M059J (cell line): ENCODE measurements around the gene IGFBP5. TPM values are rescaled to one million over a fixed set of nuclear protein-coding genes. Genes with fewer than 3 reads are reported as not detected.

Experiments
- DNase-seq: peaks from one replicate; pipeline ENCODE4 v3.0.0-alpha.2; 2012; ENCODE audit warnings: low read depth
- total RNA-seq: library from RNA; depleted of rRNA; stranded (reverse); fragments of >200 nt; shearing (Covaris generic); gene quantifications from 2 replicates; pipeline ENCODE4 v1.2.3, GENCODE V29; 2014

IGFBP5 gene
- total RNA-seq, 1 experiment from 2014 or later: 1,398 TPM

DNA sequence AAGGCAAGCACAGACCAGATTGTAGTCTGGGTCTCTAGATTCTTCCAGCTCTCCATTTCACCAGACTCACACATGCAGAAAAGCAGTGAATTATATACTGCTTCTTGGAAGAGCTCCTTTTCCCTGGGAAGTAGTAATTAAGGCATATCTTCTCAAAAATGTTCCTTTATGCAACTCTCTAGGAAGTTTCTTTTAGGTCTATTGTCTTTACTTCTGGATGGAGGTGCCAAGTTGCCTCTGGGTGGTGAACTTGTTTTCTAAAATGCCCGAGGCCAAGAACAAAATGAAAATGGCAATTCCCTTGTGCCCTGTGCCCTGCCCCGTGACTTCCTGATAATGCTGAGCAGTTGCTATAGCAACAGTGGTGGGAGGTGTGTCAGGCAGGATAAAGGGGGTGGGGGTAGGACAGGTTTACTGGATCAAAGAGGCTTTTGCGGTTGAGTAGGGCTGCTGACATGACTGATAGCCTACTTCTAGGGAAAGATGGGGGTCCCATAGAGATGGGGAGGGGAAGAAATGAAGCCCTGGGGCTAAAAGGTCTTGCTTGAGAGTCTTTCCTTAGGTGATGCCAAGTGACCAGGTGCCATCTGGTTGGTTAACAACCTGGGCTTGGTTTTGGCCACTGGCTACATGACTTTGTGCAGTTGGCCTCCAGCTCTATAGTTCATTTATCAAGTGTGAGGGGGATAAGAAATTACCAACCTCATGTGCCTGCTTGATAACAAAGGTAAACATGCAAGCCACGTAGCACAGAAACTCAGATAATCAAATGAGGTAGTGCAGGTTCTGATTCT is 50.3 kb downstream of the IGFBP5 start:
- no peak for DNase-seq

DNA sequence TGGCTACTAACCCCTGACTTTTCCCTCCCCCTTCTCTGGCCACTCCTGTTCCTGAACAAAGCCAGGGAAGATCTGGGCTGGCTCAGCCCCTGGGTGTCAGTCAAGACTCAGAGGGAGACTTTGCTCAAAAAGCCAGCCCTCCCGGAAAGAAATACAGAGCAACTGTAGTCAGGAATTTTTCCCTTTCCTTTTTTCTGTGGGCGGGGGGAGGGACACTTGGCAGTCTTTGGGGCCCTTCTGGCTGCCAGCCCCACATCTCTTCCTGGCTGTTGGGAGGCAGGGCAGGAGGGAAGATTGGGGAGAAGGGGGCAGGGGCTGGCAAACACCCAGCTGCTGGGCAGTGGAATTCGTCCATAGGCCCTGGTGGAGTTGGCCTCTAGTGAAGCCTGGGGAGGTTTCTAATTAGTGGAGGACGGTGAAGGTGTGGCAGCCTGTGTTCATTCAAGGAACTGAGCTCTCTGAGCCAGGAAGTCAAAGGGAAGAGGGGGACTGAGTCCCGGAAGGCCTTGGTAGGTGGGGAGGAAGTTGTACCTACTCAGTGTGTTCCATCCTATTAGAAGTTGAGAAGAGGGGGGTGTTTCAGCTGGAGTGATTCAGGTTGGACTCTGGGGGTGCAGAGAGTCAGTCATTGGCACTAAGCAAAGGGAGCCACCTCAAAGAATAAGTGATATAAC is 51.2 kb downstream of the IGFBP5 start:
- peak; percentile 26 for DNase-seq

DNA sequence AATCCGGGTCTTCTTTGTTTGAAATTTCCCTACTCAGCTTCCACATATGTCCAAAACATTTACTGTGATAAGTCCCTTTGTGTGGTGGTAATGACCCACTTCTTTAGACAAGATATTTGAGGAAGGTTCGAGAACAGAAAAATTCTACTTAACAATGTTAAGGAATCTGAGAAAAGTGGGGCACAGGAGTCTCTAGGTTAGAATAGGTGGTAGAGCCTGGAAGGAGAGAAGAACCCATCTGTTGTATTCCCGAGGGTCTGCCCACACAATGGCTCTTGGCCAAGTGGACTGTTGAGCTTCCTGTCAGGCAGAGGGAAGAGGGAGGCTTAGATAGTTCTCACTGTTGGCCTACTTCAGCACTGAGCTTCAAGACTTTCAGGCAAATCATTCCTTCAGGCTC is 57.9 kb downstream of the IGFBP5 start:
- no peak for DNase-seq

DNA sequence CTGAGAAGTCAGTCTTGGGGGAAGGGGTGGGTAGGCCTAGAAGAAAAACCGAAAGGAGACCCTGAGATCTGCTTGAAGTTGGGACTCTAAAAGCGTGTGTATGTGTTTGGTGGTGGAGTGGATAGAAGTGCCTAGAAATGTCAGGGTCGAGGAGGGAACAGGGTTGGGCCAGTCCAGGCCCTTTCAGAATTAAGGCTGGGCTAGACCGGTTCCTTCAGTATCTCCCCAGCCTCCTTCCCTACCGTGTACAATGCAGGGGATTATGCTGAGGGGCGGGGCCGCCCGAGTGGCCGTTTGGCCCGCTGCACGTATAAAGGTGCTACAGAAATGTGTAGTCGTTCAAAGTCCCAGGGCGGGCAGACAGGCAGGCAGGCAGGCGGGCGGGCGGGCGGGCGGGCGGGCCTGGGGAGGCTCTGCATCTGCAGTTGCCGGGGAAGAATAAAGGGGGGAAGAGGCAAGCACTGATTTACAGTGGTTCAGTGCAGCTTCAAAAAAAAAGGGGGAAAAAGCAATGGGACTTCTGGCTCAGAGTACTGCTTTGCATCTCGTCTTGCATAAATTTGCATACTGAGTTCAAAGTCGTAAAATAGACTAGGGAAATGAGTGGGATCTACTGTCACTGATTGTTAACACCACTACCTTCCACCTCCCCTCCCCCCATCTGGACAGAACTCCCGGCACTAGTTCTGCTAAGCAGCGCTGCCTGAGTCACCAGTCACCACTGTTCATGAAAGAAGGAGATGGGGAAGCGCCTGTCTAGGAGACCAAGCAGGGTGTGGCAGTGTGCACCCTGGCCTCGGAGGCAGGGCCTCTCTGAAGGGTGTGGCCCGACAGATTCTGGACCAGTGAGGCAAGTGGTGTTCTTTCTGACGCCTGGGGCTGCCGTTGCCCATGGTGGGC is 58.5 kb downstream of the IGFBP5 start:
- DNase-seq: peak; percentile 72

DNA sequence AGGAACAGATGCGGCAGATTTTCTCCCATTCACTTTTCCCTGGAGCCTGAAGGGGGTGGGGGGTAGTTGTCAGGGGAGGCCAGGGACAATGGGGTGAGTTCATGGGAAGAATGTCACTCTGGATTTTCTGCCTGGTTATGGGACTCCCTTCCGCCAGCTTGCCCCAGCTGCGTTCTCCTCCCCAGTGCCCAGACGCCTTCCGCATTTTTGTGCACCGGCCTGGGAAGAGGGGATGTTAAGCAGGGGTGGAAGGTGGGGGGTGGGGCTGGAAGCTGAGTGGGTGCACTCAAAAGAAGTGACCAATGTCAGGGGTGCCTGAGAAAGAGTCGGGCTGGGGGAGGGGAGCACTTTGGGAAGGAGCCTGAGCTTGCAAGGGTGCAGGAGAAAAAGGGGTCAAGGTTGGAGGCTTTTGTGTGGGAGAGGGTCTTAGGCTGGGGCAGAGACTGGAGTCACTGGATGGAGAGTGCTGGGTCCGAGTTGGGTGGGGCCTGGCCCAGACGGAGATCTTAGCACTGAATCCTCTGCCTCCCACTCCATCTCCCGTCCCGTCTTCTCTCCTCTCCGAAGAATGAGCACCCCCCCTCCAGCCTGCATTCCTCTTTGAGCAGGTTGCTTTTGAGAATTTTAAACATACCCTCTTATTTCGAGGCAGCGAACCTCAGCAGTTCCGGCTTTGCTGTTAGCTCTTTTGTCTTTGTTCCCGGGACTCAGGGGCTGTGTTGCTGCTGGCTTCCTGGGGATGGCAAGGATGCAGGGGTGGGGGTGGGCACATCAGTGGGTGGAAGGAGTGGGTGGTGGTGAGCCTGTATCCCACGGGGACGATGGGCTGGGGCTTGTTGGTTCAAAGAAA is 59.4 kb downstream of the IGFBP5 start:
- no peak for DNase-seq

DNA sequence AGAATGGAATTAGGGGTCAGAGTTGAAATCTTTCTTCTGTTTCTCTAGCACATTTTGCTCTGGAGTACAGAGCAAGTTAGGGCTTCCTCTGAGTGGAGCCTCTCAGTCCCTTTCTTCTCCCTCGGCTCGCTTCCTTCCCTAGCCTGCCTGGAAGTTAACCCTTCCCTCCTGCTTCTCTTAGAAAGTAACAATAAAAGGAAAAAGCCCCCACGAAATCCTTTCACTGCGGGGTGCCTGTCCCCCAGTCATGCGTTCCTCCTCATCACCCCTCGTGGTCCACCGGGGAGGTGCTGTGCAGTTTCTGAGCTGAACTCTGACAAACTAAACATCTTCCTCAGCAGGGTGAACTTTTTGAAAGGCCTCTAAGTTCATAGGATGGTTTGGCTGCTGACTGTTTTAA is 60.2 kb downstream of the IGFBP5 start:
- DNase-seq: no peak

DNA sequence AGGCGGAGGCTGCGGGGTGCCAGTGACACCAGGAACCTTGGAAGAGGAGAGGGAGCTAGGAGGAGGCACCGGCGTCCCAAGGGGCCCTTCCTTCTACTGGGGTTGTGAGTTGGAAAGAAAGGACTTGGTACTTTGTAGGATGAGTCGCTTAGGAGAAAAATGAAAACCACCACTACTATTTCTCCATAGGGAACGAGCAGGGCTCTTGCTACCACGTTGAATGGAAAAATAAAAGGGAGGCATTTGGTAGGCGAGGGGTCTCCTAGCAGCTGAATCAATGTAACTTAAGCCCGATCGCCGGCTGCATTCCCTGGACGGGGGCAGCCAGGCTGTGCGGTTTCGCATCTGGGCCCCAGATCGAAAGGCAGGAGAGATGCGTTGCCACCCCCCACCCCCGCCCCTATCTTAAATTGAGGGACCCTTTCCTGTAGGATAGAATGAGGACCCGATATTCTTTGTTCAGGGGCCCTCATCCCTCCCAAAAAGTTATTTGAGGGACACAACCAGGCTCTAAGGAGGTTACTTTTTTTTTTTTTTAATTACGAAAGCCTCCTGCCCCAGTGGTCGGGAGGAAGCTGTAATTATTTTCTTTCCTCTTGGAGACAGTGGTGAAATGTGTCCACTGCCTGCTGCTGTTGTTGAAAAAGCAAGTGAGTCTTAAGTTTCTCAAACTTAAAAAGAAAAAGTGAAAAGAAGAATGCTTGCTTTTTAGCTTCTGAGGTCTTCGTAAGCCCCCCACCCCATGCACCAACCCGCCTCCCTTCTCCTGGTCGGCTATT is 60.8 kb downstream of the IGFBP5 start:
- no peak for DNase-seq

DNA sequence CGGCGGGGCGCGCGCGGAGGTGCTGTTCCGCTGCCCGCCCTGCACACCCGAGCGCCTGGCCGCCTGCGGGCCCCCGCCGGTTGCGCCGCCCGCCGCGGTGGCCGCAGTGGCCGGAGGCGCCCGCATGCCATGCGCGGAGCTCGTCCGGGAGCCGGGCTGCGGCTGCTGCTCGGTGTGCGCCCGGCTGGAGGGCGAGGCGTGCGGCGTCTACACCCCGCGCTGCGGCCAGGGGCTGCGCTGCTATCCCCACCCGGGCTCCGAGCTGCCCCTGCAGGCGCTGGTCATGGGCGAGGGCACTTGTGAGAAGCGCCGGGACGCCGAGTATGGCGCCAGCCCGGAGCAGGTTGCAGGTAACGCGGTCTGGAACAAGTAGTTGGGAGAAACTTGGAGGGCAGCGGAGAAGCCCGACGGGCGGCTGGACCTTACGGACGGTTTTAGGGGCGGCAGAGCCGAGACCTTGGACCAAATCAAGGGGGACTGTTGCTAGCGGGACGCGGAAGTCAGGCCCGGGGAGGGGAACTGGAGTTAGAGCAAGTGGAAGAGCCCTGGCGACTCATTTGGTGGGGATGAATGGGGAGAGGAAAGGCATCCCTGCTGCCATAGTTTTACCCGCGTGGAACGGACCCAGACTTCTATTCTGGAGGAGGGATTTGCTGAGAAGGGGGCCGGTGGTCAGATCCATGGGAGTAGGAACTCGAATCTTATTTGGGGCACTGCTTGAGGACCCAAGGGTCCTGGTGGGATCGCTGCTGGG is 61.6 kb downstream of the IGFBP5 start:
- peak; percentile 23 for DNase-seq

DNA sequence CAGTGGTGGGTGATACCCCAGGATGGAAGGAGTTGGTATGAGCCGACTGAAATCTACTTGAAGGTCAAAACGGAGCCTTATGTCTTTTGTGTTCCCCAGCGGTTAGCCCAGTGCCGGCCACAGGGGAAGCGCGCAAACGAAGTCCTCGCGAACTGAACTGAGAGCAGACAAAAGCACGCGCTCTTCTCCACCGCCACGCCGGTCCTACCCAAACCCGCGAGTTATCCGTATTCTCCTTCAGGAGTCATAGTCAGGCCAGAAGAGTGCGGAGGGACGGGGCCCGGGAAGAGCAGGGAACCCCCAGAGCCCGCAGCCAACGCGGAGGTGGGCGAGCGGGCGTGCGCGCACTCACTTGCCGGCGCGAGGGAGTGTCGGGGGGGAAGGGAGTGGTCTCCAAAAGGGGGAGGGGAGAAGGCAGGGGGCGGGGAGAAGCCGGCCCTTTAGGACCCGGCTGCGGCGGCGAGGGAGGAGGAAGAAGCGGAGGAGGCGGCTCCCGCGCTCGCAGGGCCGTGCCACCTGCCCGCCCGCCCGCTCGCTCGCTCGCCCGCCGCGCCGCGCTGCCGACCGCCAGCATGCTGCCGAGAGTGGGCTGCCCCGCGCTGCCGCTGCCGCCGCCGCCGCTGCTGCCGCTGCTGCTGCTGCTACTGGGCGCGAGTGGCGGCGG is 62.3 kb downstream of the IGFBP5 start, which contains the start of gene IGFBP2:
IGFBP2 (plus strand) TSS at position 469 of the 664 bp plus-strand sequence; CDS start at position 573, 104 bp downstream.
- DNase-seq: no peak

DNA sequence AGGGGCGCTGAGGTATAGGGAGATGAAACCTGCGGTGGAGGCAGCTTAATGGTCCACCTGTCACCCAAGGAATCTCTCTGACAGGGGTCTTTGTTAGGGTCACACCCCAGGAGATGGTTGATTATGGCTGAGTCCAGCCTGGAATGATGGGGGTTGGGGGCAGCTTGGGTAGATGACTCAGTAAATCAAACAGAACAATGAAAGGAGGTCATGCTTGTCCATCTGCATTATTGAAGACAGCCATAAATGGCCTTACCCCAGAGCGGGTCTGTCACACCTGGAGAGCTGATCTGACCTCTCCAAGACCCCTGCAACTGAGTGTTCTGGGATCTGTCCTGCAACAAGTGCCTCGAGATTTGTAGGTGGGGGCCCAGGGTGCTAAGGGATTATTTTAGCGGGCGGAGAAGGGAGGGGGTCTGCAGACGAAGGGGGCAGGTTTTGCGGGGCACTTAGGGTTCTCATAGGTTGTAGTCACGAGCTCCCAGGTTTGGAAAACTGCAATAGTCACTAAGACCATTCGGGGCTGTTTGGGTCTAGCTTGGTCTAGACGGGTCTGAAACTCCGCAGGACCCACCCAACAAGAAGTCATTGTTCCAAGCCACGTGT is 62.9 kb downstream of the IGFBP5 start:
- no peak for DNase-seq

DNA sequence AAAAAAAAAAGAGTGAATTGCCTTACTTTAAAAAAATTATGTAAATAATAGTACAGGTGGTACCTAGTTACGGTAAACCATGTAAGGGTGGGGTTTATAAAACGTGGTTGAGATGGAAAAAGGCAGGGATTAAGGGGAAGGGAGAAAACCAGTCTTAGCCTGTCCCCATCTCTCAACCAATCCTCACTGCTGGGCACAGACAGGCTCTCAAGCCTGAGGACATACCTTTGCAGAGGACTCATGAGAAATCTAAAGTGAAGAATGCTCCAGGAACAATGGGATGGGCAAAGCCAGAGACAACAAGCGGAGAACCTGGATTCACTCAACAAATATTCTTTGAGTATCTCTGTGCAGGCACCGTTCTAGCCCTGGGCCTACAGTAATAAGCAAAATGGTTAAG is 65.6 kb downstream of the IGFBP5 start:
- no peak for DNase-seq

DNA sequence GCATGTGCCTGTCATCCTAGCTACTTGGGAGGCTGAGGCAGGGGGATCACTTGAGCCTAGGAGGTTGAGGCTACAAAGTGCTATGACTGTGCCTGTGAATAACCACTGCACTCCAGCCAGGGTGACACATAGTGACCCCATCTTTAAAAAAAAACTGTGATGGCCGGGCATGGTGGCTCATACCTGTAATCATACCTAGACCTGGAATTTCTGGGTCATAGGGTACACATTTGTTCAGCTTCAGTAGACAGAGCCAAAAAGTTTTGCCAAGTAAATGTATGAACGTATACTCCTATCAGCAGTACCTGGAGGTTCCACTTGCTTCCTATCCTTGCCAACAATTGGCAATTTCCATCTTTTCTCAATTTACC is 68.5 kb downstream of the IGFBP5 start:
- no peak for DNase-seq

DNA sequence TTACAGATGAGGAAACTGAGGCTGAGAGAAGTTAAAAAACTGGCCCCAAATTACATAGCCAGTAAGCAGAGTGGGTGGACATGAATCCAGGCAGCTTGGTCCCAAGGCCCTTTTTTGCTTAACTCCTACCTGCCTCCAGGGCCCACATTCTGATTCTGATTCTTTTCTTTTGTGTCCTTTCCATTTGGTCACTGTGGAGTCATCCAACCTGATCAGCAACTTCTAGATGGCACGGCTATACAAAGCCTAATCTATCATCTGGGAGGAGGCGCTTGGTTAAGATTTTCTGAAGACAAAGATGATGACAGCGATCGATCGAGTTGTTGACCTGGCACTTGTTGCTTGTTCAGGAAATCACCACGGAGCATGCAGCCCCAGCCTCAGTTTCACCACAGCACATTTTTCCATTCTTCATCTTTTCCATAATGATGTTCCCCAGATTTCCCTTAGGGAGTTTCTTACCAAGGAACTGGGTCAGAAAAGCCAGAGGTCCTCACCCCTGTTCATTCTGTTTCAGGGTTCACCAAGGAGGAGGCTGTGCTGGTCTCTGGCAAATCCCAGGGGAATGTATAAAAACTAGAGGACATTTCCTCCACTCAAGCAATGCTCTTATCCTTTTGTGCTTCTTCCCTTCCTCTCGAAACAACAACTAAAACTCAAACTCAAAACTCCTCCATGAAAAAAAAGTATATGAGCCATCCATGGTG is 69.0 kb downstream of the IGFBP5 start:
- DNase-seq: no peak

DNA sequence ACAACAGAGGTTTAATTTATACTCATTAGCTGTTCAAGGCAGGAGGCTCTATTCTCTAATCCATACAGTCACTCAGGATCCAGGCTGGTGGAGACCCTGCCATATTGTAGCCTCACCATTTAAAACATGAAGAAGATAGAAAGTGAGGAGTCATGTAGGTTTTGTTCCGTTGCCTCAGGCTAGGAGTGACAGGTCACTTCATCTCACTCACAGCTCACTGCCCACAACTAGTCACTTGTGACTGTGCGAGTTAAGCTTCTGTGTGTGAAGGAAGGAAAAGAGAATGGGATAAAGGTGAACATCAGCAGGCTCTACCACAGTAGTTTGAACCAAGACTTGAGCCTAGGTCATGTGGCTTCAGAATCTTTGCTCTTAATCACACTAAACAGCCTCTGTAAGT is 71.1 kb downstream of the IGFBP5 start:
- DNase-seq: peak; percentile 53

DNA sequence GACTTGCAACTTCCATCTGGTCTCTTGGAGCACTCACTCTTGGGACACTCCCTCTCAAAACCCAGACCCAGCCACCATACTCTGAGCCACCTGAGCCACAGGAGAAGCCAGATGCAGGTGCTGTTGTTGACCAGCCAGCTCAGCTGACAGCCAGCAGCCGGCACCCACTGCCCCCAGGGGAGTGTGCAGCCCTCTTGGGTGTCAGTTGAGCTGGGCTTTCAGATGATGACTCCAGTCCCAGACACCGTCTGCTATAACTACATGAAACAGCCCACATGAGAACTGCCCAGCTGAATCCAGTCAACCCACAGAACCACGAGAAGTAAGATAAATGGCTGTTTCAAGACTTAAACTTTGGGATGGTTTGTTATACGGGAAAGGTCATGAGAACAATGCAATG is 72.8 kb downstream of the IGFBP5 start:
- DNase-seq: no peak
